Stimulated activated CD8-positive, alpha-beta memory T cell treated with anti-CD3 and anti-CD28 coated beads, Interleukin-12 subunit alpha, Interleukin-12 subunit beta, amount 100 ng/mL, for 24 hours (primary cell): ENCODE measurements around the gene MBNL2.

ENCODE experiments used
- DNase-seq: peaks from one replicate; pipeline ENCODE4 v3.0.0-alpha.2; 2020; ENCODE audit errors: extremely low read depth

MBNL2 gene

GRCh38 chr13:97422118-97423054 is 200.3 kb downstream of the MBNL2 start:
- no peak for DNase-seq

- no peak for DNase-seq
These were observed 201.3 kb downstream of the MBNL2 start for GRCh38 chr13:97423300-97424045.

- DNase-seq: no peak
These were observed 203.5 kb downstream of the MBNL2 start for GRCh38 chr13:97425590-97425989.

- DNase-seq: no peak
These were observed 204.6 kb downstream of the MBNL2 start for GRCh38 chr13:97426695-97427094.

- no peak for DNase-seq
These were observed 207.5 kb downstream of the MBNL2 start for GRCh38 chr13:97429681-97430081.

GRCh38 chr13:97430296-97430695 is 208.2 kb downstream of the MBNL2 start:
- no peak for DNase-seq

GRCh38 chr13:97431171-97431764 is 209.1 kb downstream of the MBNL2 start:
- no peak for DNase-seq

GRCh38 chr13:97432232-97432916 is 210.2 kb downstream of the MBNL2 start:
- DNase-seq: no peak

GRCh38 chr13:97432917-97433726 is 211.0 kb downstream of the MBNL2 start:
- DNase-seq: peak; percentile 92

- peak; percentile 73 for DNase-seq
These were observed 211.7 kb downstream of the MBNL2 start, which contains the start of gene RAP2A for GRCh38 chr13:97433727-97434396. Gene RAP2A, plus strand, starts transcription at chr13:97434169. Its CDS starts 302 bp downstream, at chr13:97434471.

GRCh38 chr13:97434397-97435201 is 212.5 kb downstream of the MBNL2 start:
- DNase-seq: peak; percentile 10

- no peak for DNase-seq
These were observed 213.2 kb downstream of the MBNL2 start for GRCh38 chr13:97435323-97435722.

- DNase-seq: no peak
These were observed 213.7 kb downstream of the MBNL2 start for GRCh38 chr13:97435794-97436193.

GRCh38 chr13:97436845-97437244 is 214.7 kb downstream of the MBNL2 start:
- no peak for DNase-seq

GRCh38 chr13:97437729-97438128 is 215.6 kb downstream of the MBNL2 start:
- DNase-seq: no peak

GRCh38 chr13:97438856-97439595 is 216.9 kb downstream of the MBNL2 start:
- DNase-seq: no peak

GRCh38 chr13:97440598-97441170 is 218.6 kb downstream of the MBNL2 start:
- DNase-seq: no peak

GRCh38 chr13:97441368-97441767 is 219.2 kb downstream of the MBNL2 start:
- no peak for DNase-seq
